PC-9 (cell line): ENCODE results near the gene LRRTM3. TPM values are rescaled to one million over a fixed set of nuclear protein-coding genes. Genes with fewer than 3 reads are reported as not detected.

Experiments
- BruUV-seq: library from RNA; stranded (reverse); fragments of 400-500 nt; replicated peaks from 2 replicates; lab custom pipeline; 2021; lab: Mats Ljungman, UMichigan
- CTCF ChIA-PET: fragments of 300-600 bp; sonication (Branson Sonifier 250); formaldehyde crosslinking; loops from one replicate; lab custom pipeline; 2022; ENCODE audit warnings: antibody characterized with exemption; lab: Charles Lee
- POLR2A ChIA-PET: fragments of 300-600 bp; sonication (Branson Sonifier 250); formaldehyde crosslinking; loops from one replicate; lab custom pipeline; 2022; ENCODE audit warnings: antibody characterized with exemption; ENCODE audit not compliant: unreplicated experiment; lab: Charles Lee
- DNase-seq, 2 experiments: peaks; one replicate each; pipeline versions ENCODE4 v3.0.0 to v3.0.0-alpha.2; 2015 to 2022; ENCODE audit warnings: mixed read lengths in 1 of 2
- H2AFZ ChIP-seq: fragments of 200-600 bp; sonication (generic); 2 replicates; pipeline ENCODE4 v1.8.1; 2017; ENCODE audit warnings: antibody characterized with exemption
- H3F3A ChIP-seq: fragments of 200-600 bp; sonication (generic); 2 replicates; pipeline ENCODE4 v1.8.1; 2017; ENCODE audit warnings: antibody characterized with exemption, mild to moderate bottlenecking, low read depth; ENCODE audit not compliant: insufficient read depth
- H3K27ac ChIP-seq: fragments of 200-600 bp; sonication (generic); 2 replicates; pipeline ENCODE4 v1.6.1; 2016; ENCODE audit warnings: mixed run types
- H3K27me3 ChIP-seq: fragments of 200-600 bp; sonication (generic); 2 replicates; pipeline ENCODE4 v1.6.1; 2016; ENCODE audit warnings: low read depth, mixed run types; ENCODE audit not compliant: insufficient read depth
- H3K36me3 ChIP-seq: fragments of 200-600 bp; sonication (generic); 2 replicates; pipeline ENCODE4 v1.6.1; 2016; ENCODE audit warnings: low read depth, mixed run types
- H3K4me1 ChIP-seq: fragments of 200-600 bp; sonication (generic); replicated peaks from 2 replicates; pipeline ENCODE4 v1.6.1; 2016; ENCODE audit warnings: mixed run types; ENCODE audit not compliant: insufficient read depth
- H3K4me2 ChIP-seq: fragments of 200-600 bp; sonication (generic); 2 replicates; pipeline ENCODE4 v1.6.1; 2017; ENCODE audit warnings: mixed run types
- H3K4me3 ChIP-seq: fragments of 200-600 bp; sonication (generic); 2 replicates; pipeline ENCODE4 v1.6.1; 2016; ENCODE audit warnings: mixed run types
- H3K79me2 ChIP-seq: fragments of 200-600 bp; sonication (generic); 2 replicates; pipeline ENCODE4 v1.6.1; 2017; ENCODE audit warnings: low read depth, mixed run types
- H3K9me2 ChIP-seq: fragments of 200-600 bp; sonication (generic); 2 replicates; pipeline ENCODE4 v1.8.1; 2017; ENCODE audit warnings: mild to moderate bottlenecking; ENCODE audit not compliant: insufficient read depth
- H3K9me3 ChIP-seq: fragments of 200-600 bp; sonication (generic); 2 replicates; pipeline ENCODE4 v1.8.1; 2016; ENCODE audit warnings: low read depth; ENCODE audit not compliant: insufficient read depth
- H4K20me1 ChIP-seq: fragments of 200-600 bp; sonication (generic); 2 replicates; pipeline ENCODE4 v1.8.1; 2017; ENCODE audit not compliant: insufficient read depth
- CTCF ChIP-seq: fragments of 200-600 bp; sonication (generic); conservative IDR thresholded peaks from 2 replicates; pipeline ENCODE4 v1.6.1; 2017; ENCODE audit warnings: mixed run types, antibody characterized with exemption, mild to moderate bottlenecking, moderate library complexity
- EZH2 ChIP-seq: fragments of 200-600 bp; sonication (generic); IDR thresholded peaks from 2 replicates; pipeline ENCODE4 v1.8.0; 2017; ENCODE audit warnings: antibody characterized with exemption, low read depth
- intact Hi-C: fragments of 100-400 bp; cut with micrococcal nuclease; formaldehyde crosslinking; loops from one replicate; pipeline ENCODE4 v1.10.0; 2022; ENCODE audit not compliant: unreplicated experiment
- total RNA-seq: library from RNA; stranded (reverse); gene quantifications from 2 replicates; pipeline ENCODE4 v1.2.3, GENCODE V29; 2021

Gene LRRTM3
- total RNA-seq, 1 experiment from 2014 or later, result not detected

- intact Hi-C loops, result no loop called here
- Histone ChIP-seq H3K9me2 (no peaks in the 10 kb centered on the region), H3K9me3 (no peaks in the 10 kb centered on the region), H3K4me2 (no peak overlapping the region), H2AFZ (no peak overlapping the region), H3K79me2 (no peaks in the 10 kb centered on the region), H3K27me3 (no peaks in the 10 kb centered on the region), H3K4me1 (no peaks in the 10 kb centered on the region; the same call in 1 of the 2 replicates), H4K20me1 (no peaks in the 10 kb centered on the region), H3K36me3 (no peaks in the 10 kb centered on the region), H3K27ac (no peak overlapping the region), H3K4me3 (no peak overlapping the region), H3F3A (no peaks in the 10 kb centered on the region)
- POLR2A ChIA-PET, result interaction anchor here (0.6 kb wide), 1 partner anchor 301 kb away, joined by 15 read pairs; no protein-coding TSS in a partner anchor
- BruUV-seq, result no TSS peak
- no peak for DNase-seq
- no peak for TF ChIP-seq EZH2
- TF ChIP-seq CTCF, result no peak
- CTCF ChIA-PET, result no interaction called here
Measured at GRCh38 chr10:67114945-67115344, 189.1 kb downstream of the LRRTM3 start.

DNA sequence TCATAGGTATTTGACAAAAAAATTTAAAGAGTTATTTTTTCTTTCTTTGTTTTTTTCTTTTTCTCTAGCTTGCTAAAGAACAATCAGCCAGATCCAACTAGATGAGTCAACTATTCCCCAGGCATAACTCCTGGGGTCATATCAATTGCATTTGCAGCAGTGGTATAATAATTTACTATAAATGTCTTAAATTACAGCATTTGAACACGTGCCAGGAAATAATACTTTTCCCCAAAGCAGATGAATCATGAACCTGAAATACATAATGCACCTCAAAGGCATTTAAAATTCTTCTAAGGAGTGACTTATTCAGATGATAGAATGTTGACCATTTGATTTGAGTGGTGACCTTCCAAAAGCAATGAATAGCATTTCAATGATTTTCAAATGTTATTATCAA, 190.1 kb downstream of the LRRTM3 start:
- Histone ChIP-seq H3K4me1 (no peaks in the 10 kb centered on the region; the same call in 1 of the 2 replicates), H3K27ac (no peak overlapping the region), H3K4me3 (no peak overlapping the region), H3K36me3 (no peaks in the 10 kb centered on the region), H3K27me3 (no peaks in the 10 kb centered on the region), H4K20me1 (no peaks in the 10 kb centered on the region), H2AFZ (no peak overlapping the region), H3K4me2 (no peak overlapping the region), H3F3A (no peaks in the 10 kb centered on the region), H3K9me3 (no peaks in the 10 kb centered on the region), H3K79me2 (no peaks in the 10 kb centered on the region), H3K9me2 (no peaks in the 10 kb centered on the region)
- ChIA-PET CTCF (no interaction called here), POLR2A (no interaction called here)
- DNase-seq, result peak; percentile 1 to 43
- TF ChIP-seq CTCF (no peak), EZH2 (no peak)
- BruUV-seq, result no TSS peak
- intact Hi-C loops, result no loop called here

DNA sequence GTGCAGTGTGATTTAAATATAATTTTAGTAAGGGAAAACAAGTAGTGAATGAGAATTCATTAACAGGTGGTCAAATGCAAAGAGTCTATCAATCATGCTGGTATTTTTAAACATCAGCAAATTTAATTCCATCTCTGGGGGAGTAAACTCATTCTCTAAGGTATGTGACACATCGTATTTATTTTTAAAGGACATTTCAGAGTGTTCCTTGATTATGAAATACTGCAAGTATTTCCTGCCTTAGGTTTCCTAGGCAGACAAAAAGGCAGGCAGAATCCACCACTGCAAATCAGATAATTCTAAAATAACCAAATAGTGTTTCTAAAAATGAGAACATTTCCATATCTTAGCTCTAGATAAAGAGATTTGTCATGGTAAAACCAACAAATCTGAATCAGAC, 193.8 kb downstream of the LRRTM3 start:
- no peak overlapping the region for H3K4me3 ChIP-seq
- ChIA-PET CTCF (no interaction called here), POLR2A (no interaction called here)
- H3K4me1 ChIP-seq, result no peaks in the 10 kb centered on the region; the same call in 1 of the 2 replicates
- BruUV-seq, result no TSS peak
- H3K4me2 ChIP-seq, result no peak overlapping the region
- H2AFZ ChIP-seq, result no peak overlapping the region
- TF ChIP-seq EZH2 (no peak), CTCF (no peak)
- H3K9me3 ChIP-seq, result no peaks in the 10 kb centered on the region
- H3K79me2 ChIP-seq, result no peaks in the 10 kb centered on the region
- no peaks in the 10 kb centered on the region for H4K20me1 ChIP-seq
- no peaks in the 10 kb centered on the region for H3K36me3 ChIP-seq
- intact Hi-C loops, result no loop called here
- H3K27me3 ChIP-seq, result no peaks in the 10 kb centered on the region
- H3K9me2 ChIP-seq, result no peaks in the 10 kb centered on the region
- no peak overlapping the region for H3K27ac ChIP-seq
- H3F3A ChIP-seq, result no peaks in the 10 kb centered on the region
- DNase-seq, result no peak
